HepG2 (cell line): ENCODE results near the gene DESI2. TPM values are rescaled to one million over a fixed set of nuclear protein-coding genes. Genes with fewer than 3 reads are reported as not detected.

Experiments used
- CEBPG ChIP-seq: IDR thresholded peaks from 2 replicates; pipeline ENCODE4 v1.6.1; 2016
- ETV6 ChIP-seq: sonication (generic); formaldehyde crosslinking; conservative IDR thresholded peaks from 2 replicates; pipeline ENCODE4 v1.4.0; 2020; ENCODE audit warnings: missing genetic modification reagents
- FOXK1 ChIP-seq: sonication (generic); formaldehyde crosslinking; IDR thresholded peaks from 2 replicates; pipeline ENCODE4 v1.4.0; 2020; ENCODE audit warnings: low read depth, missing genetic modification reagents, borderline replicate concordance
- HMGA1 ChIP-seq: sonication (generic); formaldehyde crosslinking; conservative IDR thresholded peaks from 2 replicates; pipeline ENCODE4 v1.4.0; 2020; ENCODE audit warnings: missing genetic modification reagents
- HNF4A ChIP-seq: sonication (generic); formaldehyde crosslinking; IDR thresholded peaks from 2 replicates; pipeline ENCODE4 v1.4.0; 2020; ENCODE audit warnings: missing genetic modification reagents
- KLF16 ChIP-seq, 2 experiments: sonication (generic) in 1 of 2; formaldehyde crosslinking in 1 of 2; IDR thresholded peaks; 2 replicates each; pipeline versions ENCODE4 v1.6.1 to v1.8.0; 2016 to 2023; ENCODE audit warnings: missing genetic modification reagents in 2 of 2, missing compliant biosample characterization in 1 of 2
- MZF1 ChIP-seq: sonication (generic); formaldehyde crosslinking; IDR thresholded peaks from 2 replicates; pipeline ENCODE4 v1.8.1; 2023; ENCODE audit warnings: mild to moderate bottlenecking, missing genetic modification reagents, borderline replicate concordance
- NFYB ChIP-seq: sonication (generic); formaldehyde crosslinking; IDR thresholded peaks from 2 replicates; pipeline ENCODE4 v1.4.0; 2020; ENCODE audit warnings: missing genetic modification reagents
- NR1H2 ChIP-seq: sonication (generic); formaldehyde crosslinking; IDR thresholded peaks from 2 replicates; pipeline ENCODE4 v1.8.1; 2022; ENCODE audit warnings: low read depth, missing genetic modification reagents, borderline replicate concordance
- PHF5A ChIP-seq: IDR thresholded peaks from one replicate; pipeline ENCODE4 v1.6.1; 2018; ENCODE audit warnings: low read depth, missing genetic modification reagents; ENCODE audit not compliant: unreplicated experiment
- RARA ChIP-seq: IDR thresholded peaks from 2 replicates; pipeline ENCODE4 v1.6.1; 2016; ENCODE audit warnings: missing genetic modification reagents, missing compliant biosample characterization
- RBM39 ChIP-seq: fragments of 200-400 bp; formaldehyde crosslinking; IDR thresholded peaks from one replicate; pipeline ENCODE4 v1.6.1; 2018; ENCODE audit warnings: antibody characterized with exemption, mild to moderate bottlenecking, low read depth, low read length; ENCODE audit not compliant: poor library complexity, severe bottlenecking
- SETDB1 ChIP-seq: sonication (generic); formaldehyde crosslinking; IDR thresholded peaks from 2 replicates; pipeline ENCODE4 v1.5.1; 2020; ENCODE audit warnings: missing genetic modification reagents, mild to moderate bottlenecking, borderline replicate concordance
- TRIM22 ChIP-seq: fragments of 450-650 bp; IDR thresholded peaks from 2 replicates; pipeline ENCODE4 v1.6.1; 2017
- ZNF263 ChIP-seq: sonication (generic); formaldehyde crosslinking; IDR thresholded peaks from 2 replicates; pipeline ENCODE4 v1.4.0; 2020; ENCODE audit warnings: missing genetic modification reagents
- ZNF713 ChIP-seq: sonication (generic); formaldehyde crosslinking; IDR thresholded peaks from 2 replicates; pipeline ENCODE4 v1.4.0; 2020; ENCODE audit warnings: mild to moderate bottlenecking, missing genetic modification reagents
- ZNF775 ChIP-seq: sonication (generic); formaldehyde crosslinking; IDR thresholded peaks from 2 replicates; pipeline ENCODE4 v1.4.0; 2020; ENCODE audit warnings: missing genetic modification reagents, mild to moderate bottlenecking, moderate library complexity, borderline replicate concordance
- polyA plus RNA-seq, 8 experiments: library from polyadenylated mRNA; depleted of rRNA in 3 of 8; stranded (reverse) in 7 of 8; unstranded in 1 of 8; fragments of >200 nt; fragmentation: Illumina TruSeq in 4 of 8; extraction: Trizol in 4 of 8; gene quantifications; 2 replicates each; pipeline versions ENCODE4 v1.2.1 to v1.2.3, GENCODE V29; 2011 to 2016; ENCODE audit warnings: low read depth in 4 of 8, missing spikeins in 1 of 8, mixed read lengths in 1 of 8; ENCODE audit not compliant: insufficient read depth in 1 of 8
- total RNA-seq, 5 experiments: library from RNA; depleted of rRNA; stranded (reverse); fragments of >200 nt; fragmentation: Illumina TruSeq; extraction: Trizol; gene quantifications; 2 replicates each; pipeline ENCODE4 v1.2.3, GENCODE V29; 2016; ENCODE audit warnings: low read depth in 1 of 5
- TF ChIP-seq, protein P1 (sequence below): sonication (generic); formaldehyde crosslinking; conservative IDR thresholded peaks from 2 replicates; pipeline ENCODE4 v1.8.1; 2023; ENCODE audit warnings: missing genetic modification reagents
- TF ChIP-seq, protein P2 (sequence below): IDR thresholded peaks from 2 replicates; pipeline ENCODE4 v1.6.1; 2016; ENCODE audit warnings: missing compliant biosample characterization, missing genetic modification reagents, borderline replicate concordance
- TF ChIP-seq, protein P3 (sequence below): sonication (generic); formaldehyde crosslinking; IDR thresholded peaks from 2 replicates; pipeline ENCODE4 v1.9.0; 2021; ENCODE audit warnings: missing genetic modification reagents, mild to moderate bottlenecking, borderline replicate concordance
- TF ChIP-seq, protein P4 (sequence below), 2 experiments: fragments of 450-650 bp in 1 of 2; sonication (generic) in 1 of 2; formaldehyde crosslinking; IDR thresholded peaks; 2 replicates each; pipeline versions ENCODE4 v1.5.0 to v1.8.0; 2020 to 2022; ENCODE audit warnings: mild to moderate bottlenecking in 1 of 2, missing genetic modification reagents in 1 of 2
- TF ChIP-seq, protein P5 (sequence below): sonication (generic); formaldehyde crosslinking; IDR thresholded peaks from 2 replicates; pipeline ENCODE4 v1.8.1; 2023; ENCODE audit warnings: mild to moderate bottlenecking, moderate library complexity, missing genetic modification reagents

DESI2 gene
- total and polyA plus RNA-seq, 2 of the 13 experiments (the other 11 are each of a cell fraction or from before 2014, with no cell fraction given): 23.1 to 42.2 TPM

DNA sequence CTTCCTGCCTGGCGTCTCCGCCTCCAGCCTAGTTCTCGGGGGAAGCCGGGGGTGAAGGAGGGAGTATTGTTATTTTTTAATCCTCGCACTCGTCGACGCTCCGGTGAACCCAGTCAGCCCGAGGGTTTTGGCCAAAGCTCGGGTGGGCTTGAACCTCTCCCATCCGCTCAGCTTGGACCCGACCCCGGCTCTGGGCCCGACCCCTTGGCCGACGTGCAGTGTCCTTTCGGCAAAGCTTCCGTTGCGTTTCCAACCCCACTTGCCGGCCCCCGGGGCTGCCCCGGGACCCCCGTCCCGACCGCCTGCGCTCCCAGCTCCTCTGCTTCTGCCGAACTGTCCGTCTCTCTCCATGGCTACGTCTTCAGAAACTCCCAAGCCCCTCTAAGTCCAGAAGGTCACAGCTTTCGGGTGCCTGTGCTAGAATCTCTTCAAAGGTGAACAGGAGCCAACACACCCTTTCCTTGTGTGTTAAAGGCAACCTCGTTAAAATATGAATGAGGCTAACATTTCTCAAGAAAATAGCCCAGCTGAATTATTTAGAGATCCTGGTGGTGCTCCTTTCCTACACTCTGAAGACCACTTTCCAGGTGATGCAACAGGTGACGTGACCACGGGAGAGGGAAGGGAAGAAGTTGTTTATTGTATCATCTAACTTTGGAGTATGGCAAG, 647 bp downstream of the DESI2 start (continued):
- TF ChIP-seq, protein P1, sequence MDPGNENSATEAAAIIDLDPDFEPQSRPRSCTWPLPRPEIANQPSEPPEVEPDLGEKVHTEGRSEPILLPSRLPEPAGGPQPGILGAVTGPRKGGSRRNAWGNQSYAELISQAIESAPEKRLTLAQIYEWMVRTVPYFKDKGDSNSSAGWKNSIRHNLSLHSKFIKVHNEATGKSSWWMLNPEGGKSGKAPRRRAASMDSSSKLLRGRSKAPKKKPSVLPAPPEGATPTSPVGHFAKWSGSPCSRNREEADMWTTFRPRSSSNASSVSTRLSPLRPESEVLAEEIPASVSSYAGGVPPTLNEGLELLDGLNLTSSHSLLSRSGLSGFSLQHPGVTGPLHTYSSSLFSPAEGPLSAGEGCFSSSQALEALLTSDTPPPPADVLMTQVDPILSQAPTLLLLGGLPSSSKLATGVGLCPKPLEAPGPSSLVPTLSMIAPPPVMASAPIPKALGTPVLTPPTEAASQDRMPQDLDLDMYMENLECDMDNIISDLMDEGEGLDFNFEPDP (CRISPR knock-in tag): 0 out of 2 replicates have a peak, but pooled peaks have one; percentile 47
- no peak for TF ChIP-seq ETV6 (CRISPR knock-in tag)
- no peak for TF ChIP-seq PHF5A
- TF ChIP-seq, protein P2, sequence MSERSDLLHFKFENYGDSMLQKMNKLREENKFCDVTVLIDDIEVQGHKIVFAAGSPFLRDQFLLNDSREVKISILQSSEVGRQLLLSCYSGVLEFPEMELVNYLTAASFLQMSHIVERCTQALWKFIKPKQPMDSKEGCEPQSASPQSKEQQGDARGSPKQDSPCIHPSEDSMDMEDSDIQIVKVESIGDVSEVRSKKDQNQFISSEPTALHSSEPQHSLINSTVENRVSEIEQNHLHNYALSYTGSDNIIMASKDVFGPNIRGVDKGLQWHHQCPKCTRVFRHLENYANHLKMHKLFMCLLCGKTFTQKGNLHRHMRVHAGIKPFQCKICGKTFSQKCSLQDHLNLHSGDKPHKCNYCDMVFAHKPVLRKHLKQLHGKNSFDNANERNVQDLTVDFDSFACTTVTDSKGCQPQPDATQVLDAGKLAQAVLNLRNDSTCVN (CRISPR knock-in tag): 0 out of 2 replicates have a peak, but pooled peaks have one; percentile 18
- no peak for TF ChIP-seq MZF1 (CRISPR knock-in tag)
- TF ChIP-seq RBM39: no peak
- peak; percentile 71 for TF ChIP-seq CEBPG (CRISPR knock-in tag)
- TF ChIP-seq RARA (CRISPR knock-in tag): no peak
- TF ChIP-seq FOXK1 (CRISPR knock-in tag): no peak
- TF ChIP-seq NR1H2 (CRISPR knock-in tag): no peak
- no peak for TF ChIP-seq HMGA1
- no peak for TF ChIP-seq KLF16 (CRISPR knock-in tag; IDR thresholded peaks at IDR 0.05)
- TF ChIP-seq TRIM22: no peak
- TF ChIP-seq SETDB1: no peak
- TF ChIP-seq, protein P3, sequence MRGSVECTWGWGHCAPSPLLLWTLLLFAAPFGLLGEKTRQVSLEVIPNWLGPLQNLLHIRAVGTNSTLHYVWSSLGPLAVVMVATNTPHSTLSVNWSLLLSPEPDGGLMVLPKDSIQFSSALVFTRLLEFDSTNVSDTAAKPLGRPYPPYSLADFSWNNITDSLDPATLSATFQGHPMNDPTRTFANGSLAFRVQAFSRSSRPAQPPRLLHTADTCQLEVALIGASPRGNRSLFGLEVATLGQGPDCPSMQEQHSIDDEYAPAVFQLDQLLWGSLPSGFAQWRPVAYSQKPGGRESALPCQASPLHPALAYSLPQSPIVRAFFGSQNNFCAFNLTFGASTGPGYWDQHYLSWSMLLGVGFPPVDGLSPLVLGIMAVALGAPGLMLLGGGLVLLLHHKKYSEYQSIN (CRISPR knock-in tag): no peak
- TF ChIP-seq HNF4A (CRISPR knock-in tag): no peak
- TF ChIP-seq ZNF775: no peak
- no peak for TF ChIP-seq ZNF713 (CRISPR knock-in tag)
- no peak for TF ChIP-seq NFYB
- TF ChIP-seq, protein P4, sequence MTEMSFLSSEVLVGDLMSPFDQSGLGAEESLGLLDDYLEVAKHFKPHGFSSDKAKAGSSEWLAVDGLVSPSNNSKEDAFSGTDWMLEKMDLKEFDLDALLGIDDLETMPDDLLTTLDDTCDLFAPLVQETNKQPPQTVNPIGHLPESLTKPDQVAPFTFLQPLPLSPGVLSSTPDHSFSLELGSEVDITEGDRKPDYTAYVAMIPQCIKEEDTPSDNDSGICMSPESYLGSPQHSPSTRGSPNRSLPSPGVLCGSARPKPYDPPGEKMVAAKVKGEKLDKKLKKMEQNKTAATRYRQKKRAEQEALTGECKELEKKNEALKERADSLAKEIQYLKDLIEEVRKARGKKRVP (CRISPR knock-in tag; IDR thresholded peaks at IDR 0.05): peak in 1 of 2 experiments; percentile 85; a peak in 2 of 4 replicates
- 0 out of 2 replicates have a peak, but pooled peaks have one; percentile 9 for TF ChIP-seq ZNF263 (CRISPR knock-in tag)
- TF ChIP-seq, protein P5, sequence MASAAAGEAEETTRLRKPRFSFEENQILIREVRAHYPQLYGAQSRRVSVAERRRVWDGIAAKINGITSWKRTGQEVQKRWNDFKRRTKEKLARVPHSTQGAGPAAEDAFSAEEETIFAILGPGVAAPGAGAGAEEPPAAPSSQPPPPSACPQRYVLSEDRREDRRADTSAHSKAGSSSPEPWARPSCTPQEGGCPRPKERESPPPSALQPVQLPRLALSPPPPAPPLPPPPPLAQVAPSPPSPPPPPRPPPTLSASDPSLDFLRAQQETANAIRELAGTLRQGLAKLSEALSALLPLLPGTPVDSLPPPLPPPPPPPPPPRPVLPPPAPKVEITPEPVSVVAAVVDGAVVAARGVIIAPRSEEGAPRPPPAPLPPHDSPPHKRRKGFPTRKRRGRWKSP: 0 out of 2 replicates have a peak, but pooled peaks have one; percentile 5
